Measurements from ENCODE around the gene PITPNC1. TPM values are rescaled to one million over a fixed set of nuclear protein-coding genes. Genes with fewer than 3 reads are reported as not detected.

PITPNC1 gene
- total RNA-seq, 1 experiment from 2014 or later, result 37.5 TPM

DNA sequence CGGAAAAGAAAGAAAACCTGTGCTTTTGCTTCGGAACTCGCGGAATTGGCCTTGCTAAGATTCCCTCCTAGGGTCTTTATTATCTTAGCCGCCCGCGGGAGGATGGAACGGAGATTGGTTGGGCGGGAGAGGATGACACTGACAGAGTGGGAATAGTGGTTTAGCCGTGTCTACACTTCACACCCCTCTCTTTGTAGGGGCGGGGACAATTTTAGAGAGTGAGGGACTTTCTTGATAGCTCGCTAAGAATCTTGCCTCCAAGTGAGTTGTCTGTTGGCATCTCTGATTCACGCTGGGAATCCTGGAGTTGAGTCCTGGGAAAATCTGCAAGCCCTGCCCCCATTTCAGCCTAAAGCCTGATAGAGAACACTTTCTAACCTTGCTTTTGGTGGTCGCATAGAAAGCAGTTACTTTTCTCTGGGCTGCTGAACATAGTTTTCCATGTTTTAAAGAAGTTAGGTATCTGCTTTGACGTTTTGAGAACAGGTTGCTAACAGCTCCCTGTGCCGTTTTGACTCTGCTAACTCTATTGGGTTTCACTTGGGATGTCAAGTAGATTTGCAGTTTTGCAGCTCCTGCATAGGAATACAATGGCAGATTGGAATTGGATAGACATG lies 341.4 kb downstream of the PITPNC1 start:
- no peak overlapping the region for H2AK5ac ChIP-seq (ENCODE audit: insufficient read length, low read length)
- H4K91ac ChIP-seq (ENCODE audit: insufficient read length, low read depth, low read length), result no peak overlapping the region
- H4K8ac ChIP-seq (replicated peaks; ENCODE audit: insufficient read length, low read depth, low read length), result no peak overlapping the region
- no peaks in the 10 kb centered on the region for H3K79me1 ChIP-seq (ENCODE audit: insufficient read depth, low read depth, low read length, poor library complexity, severe bottlenecking)
- H2BK120ac ChIP-seq (ENCODE audit: low read depth, low read length, poor library complexity, severe bottlenecking), result no peak overlapping the region
- H3K4me2 ChIP-seq (ENCODE audit: insufficient read depth, insufficient read length, low read length), result peak overlapping the region; percentile 100
- no peak overlapping the region for H3K23ac ChIP-seq (ENCODE audit: insufficient read length, low read depth, low read length)
- no peaks in the 10 kb centered on the region for H3K27me3 ChIP-seq (ENCODE audit: insufficient read depth, low read length)
- WGBS (ENCODE audit: extremely low coverage, insufficient read length, low lambda C conversion rate), result no CpG with 5 or more reads among the region's 16 CpGs
- peaks cover 6 to 22% of the 10 kb centered on the region in 2 experiments for H3K4me1 Mint-ChIP-seq
- H2BK15ac ChIP-seq (ENCODE audit: low read depth, low read length), result no peak overlapping the region
- peaks cover 13% of the 10 kb centered on the region for H3K79me2 ChIP-seq (ENCODE audit: insufficient read depth, low read length)
- DNase-seq, result peak; percentile 43
- no peak overlapping the region for H3T11ph ChIP-seq (ENCODE audit: low read length)
- peaks cover under 1% of the 10 kb centered on the region in 2 experiments; a peak in 2 of 5 replicates for H3K9me3 Mint-ChIP-seq
- no peak overlapping the region for H2BK20ac ChIP-seq (ENCODE audit: low read depth, low read length, poor library complexity, severe bottlenecking)
- H3K56ac ChIP-seq (ENCODE audit: insufficient read length, low read depth, low read length), result no peak overlapping the region
- no peaks in the 10 kb centered on the region for H3K4me1 ChIP-seq (ENCODE audit: insufficient read depth, low read length)
- H3K9ac ChIP-seq (ENCODE audit: extremely low read depth, insufficient read length, low read length), result peak overlapping the region; percentile 97
- H4K5ac ChIP-seq (ENCODE audit: insufficient read length, low read depth, low read length), result peak overlapping the region; percentile 22
- no peak overlapping the region for H3K4ac ChIP-seq (ENCODE audit: low read depth, low read length)
- peaks cover 20 to 38% (median 32%) of the 10 kb centered on the region in 3 experiments; a peak in 6 of 7 replicates for H3K36me3 Mint-ChIP-seq (ENCODE audit: insufficient read depth in 1 of 3, low read depth in 3 of 3)
- H3K4me3 Mint-ChIP-seq, result peak overlapping the region; percentile 99 to 100
- H3K27ac Mint-ChIP-seq, result peak overlapping the region; percentile 99 to 100 (median 100)
- TF ChIP-seq CTCF (conservative IDR thresholded peaks at IDR 0.05), result no peak
- H2BK5ac ChIP-seq (ENCODE audit: insufficient read length, low read length), result peak overlapping the region; percentile 20
- H2AFZ ChIP-seq (ENCODE audit: low read length), result no peak overlapping the region
- no peaks in the 10 kb centered on the region for H3K27me3 Mint-ChIP-seq (ENCODE audit: low read depth)
- no peak overlapping the region for H3K18ac ChIP-seq (ENCODE audit: insufficient read length, low read depth, low read length)
- H2BK12ac ChIP-seq (ENCODE audit: insufficient read length, low read depth, low read length), result no peak overlapping the region
- H3K23me2 ChIP-seq (ENCODE audit: insufficient read length, low read depth, low read length, poor library complexity, severe bottlenecking), result peaks cover 12% of the 10 kb centered on the region
- H3K27ac ChIP-seq (ENCODE audit: insufficient read length, low read depth, low read length), result peak overlapping the region; percentile 0
- peak overlapping the region; percentile 70; the same call in 1 of the 2 replicates for H3K14ac ChIP-seq (ENCODE audit: insufficient read depth, low read length)
- H3K9me3 ChIP-seq (ENCODE audit: control insufficient read depth, low read depth, low read length), result no peaks in the 10 kb centered on the region
- H4K20me1 ChIP-seq (ENCODE audit: control insufficient read depth, insufficient read depth, insufficient read length), result no peaks in the 10 kb centered on the region

Measured in H9 (cell line).